HEK293 (cell line): ENCODE results near the gene GAPDHS.

Experiments used
- HOXD13 ChIP-seq: sonication (generic); formaldehyde crosslinking; IDR thresholded peaks from 2 replicates; pipeline ENCODE4 v1.8.0; 2022; ENCODE audit warnings: missing genetic modification reagents, borderline replicate concordance
- ZIC2 ChIP-seq: fragments of 450-650 bp; formaldehyde crosslinking; IDR thresholded peaks from 2 replicates; pipeline ENCODE4 v1.5.1; 2016; ENCODE audit warnings: missing biosample characterization, missing genetic modification characterization
- TF ChIP-seq, protein P1 (sequence below): fragments of 450-650 bp; formaldehyde crosslinking; IDR thresholded peaks from 2 replicates; pipeline ENCODE4 v1.5.1; 2016; ENCODE audit warnings: missing biosample characterization, missing genetic modification characterization
- TF ChIP-seq, protein P2 (sequence below): fragments of 450-650 bp; IDR thresholded peaks from 2 replicates; pipeline ENCODE4 v1.5.1; 2018; ENCODE audit warnings: missing biosample characterization, mild to moderate bottlenecking, missing genetic modification characterization
- TF ChIP-seq, protein P3 (sequence below): fragments of 450-650 bp; formaldehyde crosslinking; IDR thresholded peaks from 2 replicates; pipeline ENCODE4 v1.5.1; 2016; ENCODE audit warnings: missing biosample characterization, missing genetic modification characterization
- TF ChIP-seq, protein P4 (sequence below): fragments of 450-650 bp; formaldehyde crosslinking; IDR thresholded peaks from 2 replicates; pipeline ENCODE4 v1.5.1; 2016; ENCODE audit warnings: missing biosample characterization, missing genetic modification characterization

DNA sequence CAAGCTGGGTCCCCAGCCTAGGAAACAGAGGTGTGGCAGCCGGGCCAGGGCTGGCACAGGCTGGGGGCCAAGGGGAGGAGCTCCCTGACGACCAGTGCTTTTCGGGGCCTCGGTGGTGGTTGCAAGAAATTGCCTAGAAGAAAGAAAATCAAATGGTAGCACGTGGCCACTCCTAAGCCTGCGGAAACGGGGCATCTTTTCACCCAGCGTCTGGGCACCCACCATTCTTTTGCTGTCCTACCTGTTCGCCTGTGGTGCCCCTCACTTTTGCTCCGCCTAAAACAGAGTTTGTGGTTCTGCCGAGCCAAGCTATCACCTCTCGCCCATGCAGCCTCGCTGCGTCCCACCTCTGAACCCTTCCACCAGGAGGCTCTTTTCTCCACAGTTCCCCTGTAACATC is 35.9 kb upstream of the GAPDHS start:
- TF ChIP-seq, protein P1, sequence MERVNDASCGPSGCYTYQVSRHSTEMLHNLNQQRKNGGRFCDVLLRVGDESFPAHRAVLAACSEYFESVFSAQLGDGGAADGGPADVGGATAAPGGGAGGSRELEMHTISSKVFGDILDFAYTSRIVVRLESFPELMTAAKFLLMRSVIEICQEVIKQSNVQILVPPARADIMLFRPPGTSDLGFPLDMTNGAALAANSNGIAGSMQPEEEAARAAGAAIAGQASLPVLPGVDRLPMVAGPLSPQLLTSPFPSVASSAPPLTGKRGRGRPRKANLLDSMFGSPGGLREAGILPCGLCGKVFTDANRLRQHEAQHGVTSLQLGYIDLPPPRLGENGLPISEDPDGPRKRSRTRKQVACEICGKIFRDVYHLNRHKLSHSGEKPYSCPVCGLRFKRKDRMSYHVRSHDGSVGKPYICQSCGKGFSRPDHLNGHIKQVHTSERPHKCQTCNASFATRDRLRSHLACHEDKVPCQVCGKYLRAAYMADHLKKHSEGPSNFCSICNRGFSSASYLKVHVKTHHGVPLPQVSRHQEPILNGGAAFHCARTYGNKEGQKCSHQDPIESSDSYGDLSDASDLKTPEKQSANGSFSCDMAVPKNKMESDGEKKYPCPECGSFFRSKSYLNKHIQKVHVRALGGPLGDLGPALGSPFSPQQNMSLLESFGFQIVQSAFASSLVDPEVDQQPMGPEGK (tag by site-specific recombination), result no peak
- TF ChIP-seq, protein P2, sequence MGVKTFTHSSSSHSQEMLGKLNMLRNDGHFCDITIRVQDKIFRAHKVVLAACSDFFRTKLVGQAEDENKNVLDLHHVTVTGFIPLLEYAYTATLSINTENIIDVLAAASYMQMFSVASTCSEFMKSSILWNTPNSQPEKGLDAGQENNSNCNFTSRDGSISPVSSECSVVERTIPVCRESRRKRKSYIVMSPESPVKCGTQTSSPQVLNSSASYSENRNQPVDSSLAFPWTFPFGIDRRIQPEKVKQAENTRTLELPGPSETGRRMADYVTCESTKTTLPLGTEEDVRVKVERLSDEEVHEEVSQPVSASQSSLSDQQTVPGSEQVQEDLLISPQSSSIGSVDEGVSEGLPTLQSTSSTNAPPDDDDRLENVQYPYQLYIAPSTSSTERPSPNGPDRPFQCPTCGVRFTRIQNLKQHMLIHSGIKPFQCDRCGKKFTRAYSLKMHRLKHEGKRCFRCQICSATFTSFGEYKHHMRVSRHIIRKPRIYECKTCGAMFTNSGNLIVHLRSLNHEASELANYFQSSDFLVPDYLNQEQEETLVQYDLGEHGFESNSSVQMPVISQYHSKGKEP (tag by site-specific recombination), result no peak
- no peak for TF ChIP-seq ZIC2 (tag by site-specific recombination)
- TF ChIP-seq, protein P3, sequence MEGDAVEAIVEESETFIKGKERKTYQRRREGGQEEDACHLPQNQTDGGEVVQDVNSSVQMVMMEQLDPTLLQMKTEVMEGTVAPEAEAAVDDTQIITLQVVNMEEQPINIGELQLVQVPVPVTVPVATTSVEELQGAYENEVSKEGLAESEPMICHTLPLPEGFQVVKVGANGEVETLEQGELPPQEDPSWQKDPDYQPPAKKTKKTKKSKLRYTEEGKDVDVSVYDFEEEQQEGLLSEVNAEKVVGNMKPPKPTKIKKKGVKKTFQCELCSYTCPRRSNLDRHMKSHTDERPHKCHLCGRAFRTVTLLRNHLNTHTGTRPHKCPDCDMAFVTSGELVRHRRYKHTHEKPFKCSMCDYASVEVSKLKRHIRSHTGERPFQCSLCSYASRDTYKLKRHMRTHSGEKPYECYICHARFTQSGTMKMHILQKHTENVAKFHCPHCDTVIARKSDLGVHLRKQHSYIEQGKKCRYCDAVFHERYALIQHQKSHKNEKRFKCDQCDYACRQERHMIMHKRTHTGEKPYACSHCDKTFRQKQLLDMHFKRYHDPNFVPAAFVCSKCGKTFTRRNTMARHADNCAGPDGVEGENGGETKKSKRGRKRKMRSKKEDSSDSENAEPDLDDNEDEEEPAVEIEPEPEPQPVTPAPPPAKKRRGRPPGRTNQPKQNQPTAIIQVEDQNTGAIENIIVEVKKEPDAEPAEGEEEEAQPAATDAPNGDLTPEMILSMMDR (tag by site-specific recombination), result no peak
- no peak for TF ChIP-seq HOXD13 (CRISPR knock-in tag)
- TF ChIP-seq, protein P4, sequence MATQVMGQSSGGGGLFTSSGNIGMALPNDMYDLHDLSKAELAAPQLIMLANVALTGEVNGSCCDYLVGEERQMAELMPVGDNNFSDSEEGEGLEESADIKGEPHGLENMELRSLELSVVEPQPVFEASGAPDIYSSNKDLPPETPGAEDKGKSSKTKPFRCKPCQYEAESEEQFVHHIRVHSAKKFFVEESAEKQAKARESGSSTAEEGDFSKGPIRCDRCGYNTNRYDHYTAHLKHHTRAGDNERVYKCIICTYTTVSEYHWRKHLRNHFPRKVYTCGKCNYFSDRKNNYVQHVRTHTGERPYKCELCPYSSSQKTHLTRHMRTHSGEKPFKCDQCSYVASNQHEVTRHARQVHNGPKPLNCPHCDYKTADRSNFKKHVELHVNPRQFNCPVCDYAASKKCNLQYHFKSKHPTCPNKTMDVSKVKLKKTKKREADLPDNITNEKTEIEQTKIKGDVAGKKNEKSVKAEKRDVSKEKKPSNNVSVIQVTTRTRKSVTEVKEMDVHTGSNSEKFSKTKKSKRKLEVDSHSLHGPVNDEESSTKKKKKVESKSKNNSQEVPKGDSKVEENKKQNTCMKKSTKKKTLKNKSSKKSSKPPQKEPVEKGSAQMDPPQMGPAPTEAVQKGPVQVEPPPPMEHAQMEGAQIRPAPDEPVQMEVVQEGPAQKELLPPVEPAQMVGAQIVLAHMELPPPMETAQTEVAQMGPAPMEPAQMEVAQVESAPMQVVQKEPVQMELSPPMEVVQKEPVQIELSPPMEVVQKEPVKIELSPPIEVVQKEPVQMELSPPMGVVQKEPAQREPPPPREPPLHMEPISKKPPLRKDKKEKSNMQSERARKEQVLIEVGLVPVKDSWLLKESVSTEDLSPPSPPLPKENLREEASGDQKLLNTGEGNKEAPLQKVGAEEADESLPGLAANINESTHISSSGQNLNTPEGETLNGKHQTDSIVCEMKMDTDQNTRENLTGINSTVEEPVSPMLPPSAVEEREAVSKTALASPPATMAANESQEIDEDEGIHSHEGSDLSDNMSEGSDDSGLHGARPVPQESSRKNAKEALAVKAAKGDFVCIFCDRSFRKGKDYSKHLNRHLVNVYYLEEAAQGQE, result no peak
